ENCODE data around the gene NUTF2. TPM values are rescaled to one million over a fixed set of nuclear protein-coding genes. Genes with fewer than 3 reads are reported as not detected.

Gene NUTF2
- total RNA-seq: 133 and 186 TPM in 2 replicates

GRCh38 chr16:67846320-67847063 is at the start of gene NUTF2:
NUTF2 (plus strand) TSS chr16:67846933; CDS start chr16:67865131, 18,198 bp downstream.

GRCh38 chr16:67806428-67807147 is 40.1 kb upstream of the NUTF2 start, which contains the start of the genes RANBP10 and TSNAXIP1:
RANBP10 (minus strand) TSS chr16:67806560; CDS start chr16:67806536, 24 bp downstream.
TSNAXIP1 (plus strand) TSS chr16:67806889; CDS start chr16:67807150, 261 bp downstream.

GRCh38 chr16:67841816-67842508 is 4.8 kb upstream of the NUTF2 start, which contains the start of gene THAP11:
THAP11 (plus strand) TSS chr16:67842320; CDS start chr16:67842555, 235 bp downstream.

GRCh38 chr16:67847064-67847861 is 530 bp downstream of the NUTF2 start, which contains the start of gene CENPT:
CENPT (minus strand) TSS chr16:67847693; CDS start chr16:67833859, 13,834 bp downstream.

GRCh38 chr16:67872631-67873434 is 26.1 kb downstream of the NUTF2 start, which contains the start of gene EDC4:
EDC4 (plus strand) TSS chr16:67873052; CDS start chr16:67873262, 210 bp downstream.

GRCh38 chr16:67884684-67885083 is 38.0 kb downstream of the NUTF2 start, which contains the start of gene NRN1L:
NRN1L (plus strand) TSS chr16:67884885; CDS start chr16:67884904, 19 bp downstream.

GRCh38 chr16:67892899-67893742 is 46.4 kb downstream of the NUTF2 start, which contains the start of gene PSKH1:
PSKH1 (plus strand) TSS chr16:67893254; CDS start chr16:67908750, 15,496 bp downstream.

Other genes with a start within 250 kb of the NUTF2 start
- gene CARMIL2, start 201.8 kb upstream of the NUTF2 start, total RNA-seq: 0.28 and 0.36 TPM in 2 replicates
- 13.4 and 14.6 TPM in 2 replicates for gene ACD, start 186.7 kb upstream of the NUTF2 start, total RNA-seq
- gene PARD6A, start 186.0 kb upstream of the NUTF2 start, total RNA-seq: 2.4 and 2.6 TPM in 2 replicates
- gene ENKD1, start 180.2 kb upstream of the NUTF2 start, total RNA-seq: 19.4 and 22.2 TPM in 2 replicates
- gene C16orf86, start 180.1 kb upstream of the NUTF2 start, total RNA-seq: 0.99 and 1.2 TPM in 2 replicates
- gene GFOD2, start 127.6 kb upstream of the NUTF2 start, total RNA-seq: 48.8 and 57.4 TPM in 2 replicates
- 4.6 and 5.6 TPM in 2 replicates for gene RANBP10, start 40.4 kb upstream of the NUTF2 start, total RNA-seq
- 0.85 and 0.90 TPM in 2 replicates for gene TSNAXIP1, start 40.0 kb upstream of the NUTF2 start, total RNA-seq
- 31.8 and 37.5 TPM in 2 replicates for gene THAP11, start 4.6 kb upstream of the NUTF2 start, total RNA-seq
- 25.0 and 28.5 TPM in 2 replicates for gene CENPT, start 760 bp downstream of the NUTF2 start, total RNA-seq
- gene EDC4, start 26.1 kb downstream of the NUTF2 start, total RNA-seq: 73.2 and 73.6 TPM in 2 replicates
- not detected in 2 replicates for gene NRN1L, start 38.0 kb downstream of the NUTF2 start, total RNA-seq
- 14.8 and 21.7 TPM in 2 replicates for gene PSKH1, start 46.3 kb downstream of the NUTF2 start, total RNA-seq
- 0.45 and 0.56 TPM in 2 replicates for gene CTRL, start 84.9 kb downstream of the NUTF2 start, total RNA-seq
- 59.5 and 69.1 TPM in 2 replicates for gene PSMB10, start 89.9 kb downstream of the NUTF2 start, total RNA-seq
- 1.7 and 5.7 TPM in 2 replicates for gene LCAT, start 97.2 kb downstream of the NUTF2 start, total RNA-seq
- 52.5 and 95.7 TPM in 2 replicates for gene SLC12A4, start 121.7 kb downstream of the NUTF2 start, total RNA-seq
- gene DPEP3, start 133.6 kb downstream of the NUTF2 start, total RNA-seq: not detected in 2 replicates
- gene DPEP2, start 152.6 kb downstream of the NUTF2 start, total RNA-seq: 0.36 TPM in 1 of 2 replicates, not detected in the other
- not detected in 2 replicates for gene DPEP2NB, start 169.0 kb downstream of the NUTF2 start, total RNA-seq
- 10.0 and 12.0 TPM in 2 replicates for gene DDX28, start 176.3 kb downstream of the NUTF2 start, total RNA-seq
- 17.6 and 18.5 TPM in 2 replicates for gene DUS2, start 176.4 kb downstream of the NUTF2 start, total RNA-seq
- gene NFATC3, start 238.4 kb downstream of the NUTF2 start, total RNA-seq: 8.2 and 11.3 TPM in 2 replicates

All from endothelial cell of coronary artery (primary cell).